Gastrocnemius medialis (tissue), 4 donors: ENCODE measurements around the gene KIF1B. TPM values are rescaled to one million over a fixed set of nuclear protein-coding genes. Genes with fewer than 3 reads are reported as not detected.

Experiments
- ATAC-seq, 2 donors: fragments of 150-250 bp; one replicate each; pipeline ENCODE4 v1.9.1; 2016
- DNase-seq, 2 donors: peaks; one replicate each; pipeline ENCODE4 v3.0.0-alpha.2; 2019
- H3K27ac ChIP-seq, 4 donors: fragments of 200-600 bp; sonication (generic); 1 replicate in 1 of 4; 2 replicates in 3 of 4; pipeline ENCODE4 v1.5.1; 2016 to 2018; ENCODE audit warnings: mild to moderate bottlenecking in 2 of 4, moderate library complexity in 1 of 4
- H3K27me3 ChIP-seq, 3 donors: fragments of 200-600 bp; sonication (generic) in 2 of 3; 1 replicate in 1 of 3; 2 replicates in 2 of 3; pipeline versions ENCODE4 v1.5.1 to v1.6.0; 2016 to 2019; ENCODE audit warnings: mild to moderate bottlenecking in 1 of 3, moderate library complexity in 1 of 3
- H3K36me3 ChIP-seq, 2 donors: fragments of 200-600 bp; sonication (generic) in 1 of 2; one replicate each; pipeline ENCODE4 v1.5.1; 2017 to 2018
- H3K4me1 ChIP-seq, 2 donors: fragments of 200-600 bp; sonication (generic) in 1 of 2; one replicate each; pipeline ENCODE4 v1.5.1; 2016 to 2017; ENCODE audit warnings: mild to moderate bottlenecking in 2 of 2
- H3K4me3 ChIP-seq, 4 donors: fragments of 200-600 bp; sonication (generic) in 3 of 4; 1 replicate in 1 of 4; 2 replicates in 3 of 4; pipeline ENCODE4 v1.5.1; 2016 to 2019; ENCODE audit warnings: mild to moderate bottlenecking in 2 of 4
- H3K9me3 ChIP-seq, 3 donors: fragments of 200-600 bp; sonication (generic) in 2 of 3; 1 replicate in 1 of 3; 2 replicates in 2 of 3; pipeline ENCODE4 v1.5.1; 2016 to 2019
- CTCF ChIP-seq, 5 experiments: fragments of 450-650 bp in 3 of 5; fragments of 200-600 bp in 2 of 5; sonication (generic) in 2 of 5; IDR thresholded peaks in 4 of 5; conservative IDR thresholded peaks in 1 of 5; 1 replicate in 4 of 5; 2 replicates in 1 of 5; pipeline ENCODE4 v1.5.1; 2016 to 2019; ENCODE audit warnings: antibody characterized with exemption in 5 of 5, mild to moderate bottlenecking in 3 of 5, moderate library complexity in 3 of 5
- POLR2A ChIP-seq, 2 donors: fragments of 450-650 bp; IDR thresholded peaks; one replicate each; pipeline ENCODE4 v1.6.1; 2017; ENCODE audit warnings: antibody characterized with exemption in 2 of 2, mild to moderate bottlenecking in 2 of 2, moderate library complexity in 2 of 2
- in situ Hi-C, 4 donors: fragments of 200-750 bp; cut with MboI; loops; one replicate each; pipeline versions ENCODE4 v1.15.0 to v1.8.0; 2017; ENCODE audit warnings: low sequenced_read_pairs in 4 of 4
- intact Hi-C: fragments of 100-400 bp; cut with DNase I; formaldehyde crosslinking; loops from one replicate; pipeline ENCODE4 v1.15.1; 2023; ENCODE audit warnings: low total_unique reads
- total RNA-seq, 4 donors: library from RNA; depleted of rRNA; stranded (reverse); fragments of >200 nt; gene quantifications; one replicate each; pipeline versions ENCODE4 v1.1.0 to v1.2.3, GENCODE V29; 2016

KIF1B gene
- total RNA-seq, 4 donors from 2014 or later: 203 to 445 (median 306) TPM

GRCh38 chr1:10322821-10323220 is 112.5 kb downstream of the KIF1B start:
- in situ Hi-C loops: no loop called here
- no peak for DNase-seq
- H3K9me3 ChIP-seq: no peaks in the 10 kb centered on the region
- no peak for ATAC-seq
- no peak for TF ChIP-seq CTCF (IDR thresholded peaks at IDR 0.05 in 4 of 5, conservative IDR thresholded peaks at IDR 0.05 in 1 of 5)
- TF ChIP-seq POLR2A (IDR thresholded peaks at IDR 0.05): no peak
- no peaks in the 10 kb centered on the region for H3K4me1 ChIP-seq
- peaks cover 0 to 54% of the 10 kb centered on the region in 2 donors for H3K36me3 ChIP-seq
- no peaks in the 10 kb centered on the region for H3K27me3 ChIP-seq
- H3K4me3 ChIP-seq: no peak overlapping the region
- H3K27ac ChIP-seq: no peak overlapping the region
- intact Hi-C loops: no loop called here

- H3K4me3 ChIP-seq: no peak overlapping the region
- TF ChIP-seq POLR2A (IDR thresholded peaks at IDR 0.05): no peak
- TF ChIP-seq CTCF (IDR thresholded peaks at IDR 0.05 in 4 of 5, conservative IDR thresholded peaks at IDR 0.05 in 1 of 5): no peak
- no peak for ATAC-seq
- H3K36me3 ChIP-seq: peaks cover 0 to 54% of the 10 kb centered on the region in 2 donors
- DNase-seq: no peak
- in situ Hi-C loops: loop anchor here in 1 of 4 donors (25.0 kb wide), 1 partner anchor 112 kb away; the partner anchor contains the start of gene KIF1B
- H3K27ac ChIP-seq: no peak overlapping the region
- intact Hi-C loops: no loop called here
- H3K4me1 ChIP-seq: no peaks in the 10 kb centered on the region
- no peaks in the 10 kb centered on the region for H3K27me3 ChIP-seq
- no peaks in the 10 kb centered on the region for H3K9me3 ChIP-seq
Observed at GRCh38 chr1:10324627-10325026, 114.3 kb downstream of the KIF1B start.

- intact Hi-C loops: no loop called here
- ATAC-seq (no peak), DNase-seq (no peak)
- Histone ChIP-seq H3K4me1 (no peaks in the 10 kb centered on the region), H3K27ac (no peak overlapping the region), H3K36me3 (peaks cover 0 to 54% of the 10 kb centered on the region in 2 donors), H3K4me3 (no peak overlapping the region), H3K27me3 (no peaks in the 10 kb centered on the region), H3K9me3 (no peaks in the 10 kb centered on the region)
- in situ Hi-C loops: loop anchor here in 1 of 4 donors (25.0 kb wide), 1 partner anchor 113 kb away; the partner anchor contains the start of gene KIF1B
- no peak for TF ChIP-seq CTCF (IDR thresholded peaks at IDR 0.05 in 4 of 5, conservative IDR thresholded peaks at IDR 0.05 in 1 of 5)
- no peak for TF ChIP-seq POLR2A (IDR thresholded peaks at IDR 0.05)
Observed at GRCh38 chr1:10325521-10325920, 115.2 kb downstream of the KIF1B start.

- no peak for TF ChIP-seq CTCF (IDR thresholded peaks at IDR 0.05 in 4 of 5, conservative IDR thresholded peaks at IDR 0.05 in 1 of 5)
- no peaks in the 10 kb centered on the region for H3K9me3 ChIP-seq
- intact Hi-C loops: no loop called here
- no peaks in the 10 kb centered on the region for H3K4me1 ChIP-seq
- peaks cover 0 to 51% of the 10 kb centered on the region in 2 donors for H3K36me3 ChIP-seq
- ATAC-seq (no peak), DNase-seq (no peak)
- no peaks in the 10 kb centered on the region for H3K27me3 ChIP-seq
- in situ Hi-C loops: loop anchor here in 1 of 4 donors (25.0 kb wide), 1 partner anchor 114 kb away; the partner anchor contains the start of gene KIF1B
- no peak overlapping the region for H3K4me3 ChIP-seq
- no peak overlapping the region for H3K27ac ChIP-seq
Observed at GRCh38 chr1:10326251-10326650, 115.9 kb downstream of the KIF1B start.
